ENCODE measurements around the gene CD8B2.

GRCh38 chr2:106553321-106553720 lies 66.2 kb downstream of the CD8B2 start:
- no peak for TF ChIP-seq CTCF (IDR thresholded peaks at IDR 0.05)
- TF ChIP-seq EZH2 (IDR thresholded peaks at IDR 0.05) = no peak
- no peak for TF ChIP-seq EZH2phosphoT487 (IDR thresholded peaks at IDR 0.05)

Data from neural progenitor cell (in vitro differentiated cells).